Measurements from ENCODE around the gene TKFC.

The TKFC gene

DNA sequence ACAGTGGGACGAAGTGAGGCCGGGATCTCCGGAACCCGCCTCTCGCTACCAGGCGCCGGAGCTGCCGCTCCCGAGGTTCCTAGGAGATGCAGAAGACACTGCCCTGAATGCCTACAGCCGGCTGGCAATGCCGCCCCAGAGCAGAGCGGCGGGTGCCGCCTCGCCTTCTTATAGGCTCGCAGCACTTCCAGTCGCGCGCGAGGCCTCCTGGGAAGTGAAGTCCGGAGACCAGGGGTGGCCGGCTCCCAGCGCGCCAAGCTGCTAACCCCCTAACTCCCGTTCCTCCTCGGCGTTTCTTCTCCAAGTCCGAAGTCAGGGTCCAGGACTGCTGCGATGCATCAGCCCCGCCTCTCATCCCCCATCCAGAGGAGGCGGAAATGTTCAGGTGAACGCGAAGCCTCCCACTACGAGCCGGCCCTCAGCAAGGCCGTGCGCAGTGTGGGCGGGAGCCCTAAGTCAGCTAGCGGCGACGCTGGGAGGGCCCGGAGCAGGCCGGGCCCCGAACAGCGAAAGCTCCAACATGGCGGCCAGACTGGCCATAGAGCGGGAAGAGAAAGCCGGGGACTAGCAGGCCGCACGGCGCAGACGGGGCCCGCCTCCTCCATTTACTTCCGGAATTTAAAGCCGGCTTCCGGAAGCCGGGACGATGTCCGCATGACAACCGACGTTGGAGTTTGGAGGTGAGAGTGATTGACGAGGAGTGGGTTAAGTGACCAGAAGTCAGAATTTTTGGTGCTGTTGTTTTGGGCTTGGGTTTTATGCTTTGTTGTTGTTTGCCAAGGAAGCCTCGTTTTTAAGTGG lies 28.9 kb downstream of the TKFC start, which contains the start of the genes CYB561A3 and TMEM138 (continued):
- TF ChIP-seq, protein P1, sequence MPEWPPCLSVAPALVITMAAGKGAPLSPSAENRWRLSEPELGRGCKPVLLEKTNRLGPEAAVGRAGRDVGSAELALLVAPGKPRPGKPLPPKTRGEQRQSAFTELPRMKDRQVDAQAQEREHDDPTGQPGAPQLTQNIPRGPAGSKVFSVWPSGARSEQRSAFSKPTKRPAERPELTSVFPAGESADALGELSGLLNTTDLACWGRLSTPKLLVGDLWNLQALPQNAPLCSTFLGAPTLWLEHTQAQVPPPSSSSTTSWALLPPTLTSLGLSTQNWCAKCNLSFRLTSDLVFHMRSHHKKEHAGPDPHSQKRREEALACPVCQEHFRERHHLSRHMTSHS (tag by site-specific recombination; IDR thresholded peaks at IDR 0.05), result no peak
- TF ChIP-seq, protein P2, sequence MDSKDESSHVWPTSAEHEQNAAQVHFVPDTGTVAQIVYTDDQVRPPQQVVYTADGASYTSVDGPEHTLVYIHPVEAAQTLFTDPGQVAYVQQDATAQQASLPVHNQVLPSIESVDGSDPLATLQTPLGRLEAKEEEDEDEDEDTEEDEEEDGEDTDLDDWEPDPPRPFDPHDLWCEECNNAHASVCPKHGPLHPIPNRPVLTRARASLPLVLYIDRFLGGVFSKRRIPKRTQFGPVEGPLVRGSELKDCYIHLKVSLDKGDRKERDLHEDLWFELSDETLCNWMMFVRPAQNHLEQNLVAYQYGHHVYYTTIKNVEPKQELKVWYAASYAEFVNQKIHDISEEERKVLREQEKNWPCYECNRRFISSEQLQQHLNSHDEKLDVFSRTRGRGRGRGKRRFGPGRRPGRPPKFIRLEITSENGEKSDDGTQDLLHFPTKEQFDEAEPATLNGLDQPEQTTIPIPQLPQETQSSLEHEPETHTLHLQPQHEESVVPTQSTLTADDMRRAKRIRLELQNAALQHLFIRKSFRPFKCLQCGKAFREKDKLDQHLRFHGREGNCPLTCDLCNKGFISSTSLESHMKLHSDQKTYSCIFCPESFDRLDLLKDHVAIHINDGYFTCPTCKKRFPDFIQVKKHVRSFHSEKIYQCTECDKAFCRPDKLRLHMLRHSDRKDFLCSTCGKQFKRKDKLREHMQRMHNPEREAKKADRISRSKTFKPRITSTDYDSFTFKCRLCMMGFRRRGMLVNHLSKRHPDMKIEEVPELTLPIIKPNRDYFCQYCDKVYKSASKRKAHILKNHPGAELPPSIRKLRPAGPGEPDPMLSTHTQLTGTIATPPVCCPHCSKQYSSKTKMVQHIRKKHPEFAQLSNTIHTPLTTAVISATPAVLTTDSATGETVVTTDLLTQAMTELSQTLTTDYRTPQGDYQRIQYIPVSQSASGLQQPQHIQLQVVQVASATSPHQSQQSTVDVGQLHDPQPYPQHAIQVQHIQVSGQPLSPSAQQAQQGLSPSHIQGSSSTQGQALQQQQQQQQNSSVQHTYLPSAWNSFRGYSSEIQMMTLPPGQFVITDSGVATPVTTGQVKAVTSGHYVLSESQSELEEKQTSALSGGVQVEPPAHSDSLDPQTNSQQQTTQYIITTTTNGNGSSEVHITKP (tag by site-specific recombination; IDR thresholded peaks at IDR 0.05), result peak; percentile 42; the same call in 1 of the 2 replicates
- TF ChIP-seq, protein P3, sequence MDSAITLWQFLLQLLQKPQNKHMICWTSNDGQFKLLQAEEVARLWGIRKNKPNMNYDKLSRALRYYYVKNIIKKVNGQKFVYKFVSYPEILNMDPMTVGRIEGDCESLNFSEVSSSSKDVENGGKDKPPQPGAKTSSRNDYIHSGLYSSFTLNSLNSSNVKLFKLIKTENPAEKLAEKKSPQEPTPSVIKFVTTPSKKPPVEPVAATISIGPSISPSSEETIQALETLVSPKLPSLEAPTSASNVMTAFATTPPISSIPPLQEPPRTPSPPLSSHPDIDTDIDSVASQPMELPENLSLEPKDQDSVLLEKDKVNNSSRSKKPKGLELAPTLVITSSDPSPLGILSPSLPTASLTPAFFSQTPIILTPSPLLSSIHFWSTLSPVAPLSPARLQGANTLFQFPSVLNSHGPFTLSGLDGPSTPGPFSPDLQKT (IDR thresholded peaks at IDR 0.05; ENCODE audit: borderline replicate concordance, low read depth, low read length), result no peak; the same call in 1 of the 2 replicates
- TF ChIP-seq ZNF394 (tag by site-specific recombination; IDR thresholded peaks at IDR 0.05; ENCODE audit: borderline replicate concordance), result peak; percentile 79
- TF ChIP-seq ZBTB20 (tag by site-specific recombination; IDR thresholded peaks at IDR 0.05), result peak; percentile 90
- TF ChIP-seq ZNF76 (tag by site-specific recombination; IDR thresholded peaks at IDR 0.05; ENCODE audit: borderline replicate concordance, low read depth), result peak; percentile 91
- TF ChIP-seq ZNF626 (tag by site-specific recombination; IDR thresholded peaks at IDR 0.05), result no peak
- no peak for TF ChIP-seq GFI1B (tag by site-specific recombination; IDR thresholded peaks at IDR 0.05)
- no peak for TF ChIP-seq ZNF366 (tag by site-specific recombination; conservative IDR thresholded peaks at IDR 0.05)
- TF ChIP-seq, protein P4, sequence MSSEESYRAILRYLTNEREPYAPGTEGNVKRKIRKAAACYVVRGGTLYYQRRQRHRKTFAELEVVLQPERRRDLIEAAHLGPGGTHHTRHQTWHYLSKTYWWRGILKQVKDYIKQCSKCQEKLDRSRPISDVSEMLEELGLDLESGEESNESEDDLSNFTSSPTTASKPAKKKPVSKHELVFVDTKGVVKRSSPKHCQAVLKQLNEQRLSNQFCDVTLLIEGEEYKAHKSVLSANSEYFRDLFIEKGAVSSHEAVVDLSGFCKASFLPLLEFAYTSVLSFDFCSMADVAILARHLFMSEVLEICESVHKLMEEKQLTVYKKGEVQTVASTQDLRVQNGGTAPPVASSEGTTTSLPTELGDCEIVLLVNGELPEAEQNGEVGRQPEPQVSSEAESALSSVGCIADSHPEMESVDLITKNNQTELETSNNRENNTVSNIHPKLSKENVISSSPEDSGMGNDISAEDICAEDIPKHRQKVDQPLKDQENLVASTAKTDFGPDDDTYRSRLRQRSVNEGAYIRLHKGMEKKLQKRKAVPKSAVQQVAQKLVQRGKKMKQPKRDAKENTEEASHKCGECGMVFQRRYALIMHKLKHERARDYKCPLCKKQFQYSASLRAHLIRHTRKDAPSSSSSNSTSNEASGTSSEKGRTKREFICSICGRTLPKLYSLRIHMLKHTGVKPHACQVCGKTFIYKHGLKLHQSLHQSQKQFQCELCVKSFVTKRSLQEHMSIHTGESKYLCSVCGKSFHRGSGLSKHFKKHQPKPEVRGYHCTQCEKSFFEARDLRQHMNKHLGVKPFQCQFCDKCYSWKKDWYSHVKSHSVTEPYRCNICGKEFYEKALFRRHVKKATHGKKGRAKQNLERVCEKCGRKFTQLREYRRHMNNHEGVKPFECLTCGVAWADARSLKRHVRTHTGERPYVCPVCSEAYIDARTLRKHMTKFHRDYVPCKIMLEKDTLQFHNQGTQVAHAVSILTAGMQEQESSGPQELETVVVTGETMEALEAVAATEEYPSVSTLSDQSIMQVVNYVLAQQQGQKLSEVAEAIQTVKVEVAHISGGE (tag by site-specific recombination; conservative IDR thresholded peaks at IDR 0.05; ENCODE audit: low read depth), result peak; percentile 96
- TF ChIP-seq ZNF600 (tag by site-specific recombination; IDR thresholded peaks at IDR 0.05), result peak; percentile 87
- TF ChIP-seq ZNF184 (tag by site-specific recombination; IDR thresholded peaks at IDR 0.05), result no peak
- TF ChIP-seq ZNF112 (tag by site-specific recombination; IDR thresholded peaks at IDR 0.05), result no peak
- TF ChIP-seq GLI4 (tag by site-specific recombination; IDR thresholded peaks at IDR 0.05), result no peak
- TF ChIP-seq ZNF2 (tag by site-specific recombination; IDR thresholded peaks at IDR 0.05), result peak; percentile 86; the same call in 1 of the 2 replicates
- TF ChIP-seq ZNF623 (tag by site-specific recombination; IDR thresholded peaks at IDR 0.05), result no peak
- TF ChIP-seq, protein P5, sequence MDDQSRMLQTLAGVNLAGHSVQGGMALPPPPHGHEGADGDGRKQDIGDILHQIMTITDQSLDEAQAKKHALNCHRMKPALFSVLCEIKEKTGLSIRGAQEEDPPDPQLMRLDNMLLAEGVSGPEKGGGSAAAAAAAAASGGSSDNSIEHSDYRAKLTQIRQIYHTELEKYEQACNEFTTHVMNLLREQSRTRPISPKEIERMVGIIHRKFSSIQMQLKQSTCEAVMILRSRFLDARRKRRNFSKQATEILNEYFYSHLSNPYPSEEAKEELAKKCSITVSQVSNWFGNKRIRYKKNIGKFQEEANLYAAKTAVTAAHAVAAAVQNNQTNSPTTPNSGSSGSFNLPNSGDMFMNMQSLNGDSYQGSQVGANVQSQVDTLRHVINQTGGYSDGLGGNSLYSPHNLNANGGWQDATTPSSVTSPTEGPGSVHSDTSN (CRISPR knock-in tag; IDR thresholded peaks at IDR 0.05), result 0 out of 2 replicates have a peak, but pooled peaks have one; percentile 58
- TF ChIP-seq SETDB1 (IDR thresholded peaks at IDR 0.05; ENCODE audit: insufficient read length, low read length), result peak; percentile 44
- 0 out of 2 replicates have a peak, but pooled peaks have one; percentile 66 for TF ChIP-seq BCL11B (tag by site-specific recombination; IDR thresholded peaks at IDR 0.05; ENCODE audit: low read depth)
- TF ChIP-seq ZNF157 (tag by site-specific recombination; IDR thresholded peaks at IDR 0.05), result no peak
- TF ChIP-seq ZNF473 (tag by site-specific recombination; IDR thresholded peaks at IDR 0.05), result no peak
- TF ChIP-seq ZNF837 (tag by site-specific recombination; IDR thresholded peaks at IDR 0.05), result no peak
- no peak for TF ChIP-seq ZNF521 (tag by site-specific recombination; IDR thresholded peaks at IDR 0.05)
- TF ChIP-seq ZFP3 (tag by site-specific recombination; IDR thresholded peaks at IDR 0.05; ENCODE audit: low read depth), result no peak
- TF ChIP-seq ZNF155 (tag by site-specific recombination; IDR thresholded peaks at IDR 0.05), result no peak
- no peak for TF ChIP-seq ZNF350 (tag by site-specific recombination; IDR thresholded peaks at IDR 0.05)

All from HEK293 (cell line).